Stomach (tissue), 9 donors: ENCODE results near the gene POLE2. TPM values are rescaled to one million over a fixed set of nuclear protein-coding genes. Genes with fewer than 3 reads are reported as not detected.
A peak's percentile ranks its signal among the peaks of the same experiment; 100 is the strongest.
"Not testable (repeated sequence)": the region's sequence is repeated elsewhere in the genome, so short reads cannot be mapped to it uniquely, and the experiment has no call there.

Source experiments
- DNase-seq, 2 donors: peaks; one replicate each; pipeline versions ENCODE4 v3.0.0 to v3.0.0-alpha.2; 2013 to 2019
- H3K27ac ChIP-seq, 5 donors: fragments of 200-600 bp in 4 of 5; sonication (generic) in 4 of 5; one replicate each; pipeline ENCODE4 v1.5.1; 2013 to 2019; ENCODE audit warnings: mild to moderate bottlenecking in 1 of 5, moderate library complexity in 1 of 5
- H3K27me3 ChIP-seq, 3 donors: fragments of 200-600 bp; sonication (generic); one replicate each; pipeline ENCODE4 v1.5.1; 2017 to 2019; ENCODE audit warnings: mixed run types in 1 of 3
- H3K36me3 ChIP-seq, 4 donors: fragments of 200-600 bp; sonication (generic); 1 replicate in 3 of 4; 2 replicates in 1 of 4; pipeline ENCODE4 v1.5.1; 2016 to 2019
- H3K4me1 ChIP-seq, 4 donors: fragments of 200-600 bp; sonication (generic); one replicate each; pipeline ENCODE4 v1.5.1; 2016 to 2019
- H3K4me3 ChIP-seq, 4 donors: fragments of 200-600 bp; sonication (generic) in 3 of 4; one replicate each; pipeline ENCODE4 v1.5.1; 2016 to 2019; ENCODE audit warnings: mild to moderate bottlenecking in 1 of 4
- H3K9me3 ChIP-seq, 4 donors: fragments of 200-600 bp; sonication (generic); one replicate each; pipeline ENCODE4 v1.5.1; 2016 to 2019
- CTCF ChIP-seq, 7 experiments: fragments of 450-650 bp in 4 of 7; fragments of 200-600 bp in 3 of 7; sonication (generic) in 3 of 7; IDR thresholded peaks; one replicate each; pipeline ENCODE4 v1.5.1; 2016 to 2019; ENCODE audit warnings: antibody characterized with exemption in 7 of 7, control low read depth in 2 of 7, mild to moderate bottlenecking in 1 of 7
- EP300 ChIP-seq: sonication (generic); formaldehyde crosslinking; IDR thresholded peaks from one replicate; pipeline ENCODE4 v1.6.1; 2017; ENCODE audit warnings: antibody characterized with exemption
- POLR2A ChIP-seq, 4 donors: fragments of 450-650 bp; IDR thresholded peaks; one replicate each; pipeline ENCODE4 v1.6.1; 2016; ENCODE audit warnings: antibody characterized with exemption in 4 of 4, control low read depth in 2 of 4, mild to moderate bottlenecking in 1 of 4, moderate library complexity in 1 of 4
- POLR2AphosphoS5 ChIP-seq, 3 donors: sonication (generic); formaldehyde crosslinking; IDR thresholded peaks; one replicate each; pipeline ENCODE4 v1.6.1; 2016; ENCODE audit warnings: antibody characterized with exemption in 3 of 3
- WGBS, 5 donors: extraction: QIAGEN DNeasy Blood & Tissue Kit in 3 of 5; methylation state at CpG; one replicate each; pipeline versions ENCODE4 v1.1.5 to v1.1.7; 2013 to 2018; 5-methylcytosine and 5-hydroxymethylcytosine counted together
- intact Hi-C: fragments of 100-400 bp; cut with DNase I; formaldehyde crosslinking; loops from one replicate; pipeline ENCODE4 v1.15.1; 2023; ENCODE audit warnings: low total_unique reads
- polyA plus RNA-seq, 3 donors: library from polyadenylated mRNA; stranded (reverse); fragments of 200-250 nt; gene quantifications; one replicate each; pipeline ENCODE4 v1.2.3, GENCODE V29; 2013
- total RNA-seq, 5 donors: library from RNA; depleted of rRNA; stranded (reverse); fragments of >200 nt; gene quantifications; one replicate each; pipeline versions ENCODE4 v1.1.0 to v1.2.3, GENCODE V29; 2014 to 2016
- donor health status: healthy with polysubstance abuse.
- donor health status: Bipolar disorder and iron deficiency.
- donor health status: healthy.

The POLE2 gene
- total and polyA plus RNA-seq, 8 donors, result 1.8 to 17.1 (median 5.2) TPM; not detected in 1

GRCh38 chr14:49621114-49621881 lies 66.7 kb downstream of the POLE2 start:
- peak; percentile 63 to 88 for DNase-seq
- Histone ChIP-seq H3K27me3 (no peaks in the 10 kb centered on the region), H3K36me3 (peaks cover 8 to 31% (median 25%) of the 10 kb centered on the region in 4 donors), H3K4me3 (peak overlapping the region; percentile 86 to 97 (median 91)), H3K27ac (peak overlapping the region; percentile 92 to 96 (median 95)), H3K9me3 (no peaks in the 10 kb centered on the region), H3K4me1 (peaks cover 25 to 70% (median 49%) of the 10 kb centered on the region in 4 donors)
- intact Hi-C loops, result no loop called here
- WGBS, 5 donors, result 2 to 10% (median 2%) methylated on average over 13 to 65 of the region's 65 CpGs
- no peak for TF ChIP-seq CTCF (IDR thresholded peaks at IDR 0.05)
- no peak for TF ChIP-seq POLR2AphosphoS5 (IDR thresholded peaks at IDR 0.05)
- TF ChIP-seq EP300, result no peak
- no peak for TF ChIP-seq POLR2A (IDR thresholded peaks at IDR 0.05)

DNA sequence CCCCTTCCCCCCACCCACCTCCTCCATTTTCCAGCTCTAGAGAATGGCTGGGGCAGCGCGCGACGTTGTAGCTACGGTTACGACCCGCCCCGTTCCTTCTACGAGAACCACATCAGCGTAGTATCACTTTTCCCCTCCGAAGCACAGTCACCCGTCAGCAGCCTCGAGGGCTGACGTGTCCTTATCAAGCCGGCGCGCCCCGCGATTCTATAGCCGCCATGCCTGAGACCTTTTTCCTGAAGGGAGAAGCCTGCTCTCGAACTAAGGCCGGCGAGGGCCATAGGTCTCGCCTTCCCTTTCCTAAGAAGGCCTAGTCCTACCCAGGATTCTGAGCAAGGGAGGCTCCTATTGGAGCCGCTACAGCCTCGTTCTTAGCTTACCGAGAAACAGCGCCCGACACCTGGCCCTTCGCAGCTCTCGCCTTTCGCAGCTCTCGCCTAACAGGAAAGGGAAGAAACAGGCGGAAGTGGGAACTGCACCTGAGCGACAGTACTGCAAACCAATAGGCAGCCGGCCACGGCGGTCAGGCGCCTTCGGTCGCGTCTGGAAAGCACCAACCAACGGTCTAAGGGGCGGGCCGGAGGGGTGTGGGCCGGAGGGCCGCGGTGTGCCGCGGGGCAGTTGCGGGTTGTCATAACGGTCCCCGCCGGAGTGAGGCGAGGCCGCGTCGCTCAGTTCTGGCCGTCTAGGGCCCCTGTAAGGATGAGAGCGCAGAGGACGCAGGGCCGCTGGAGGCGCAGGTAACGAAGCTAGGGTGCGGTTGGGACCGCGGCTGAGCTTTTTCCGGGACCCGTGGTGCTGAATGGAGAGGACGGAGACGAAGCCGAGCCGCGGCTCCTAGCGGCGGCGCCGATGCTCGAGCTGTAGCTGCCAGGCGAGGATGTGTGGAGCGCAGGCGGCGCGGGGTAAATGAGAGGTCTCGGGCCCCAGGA lies 67.6 kb downstream of the POLE2 start, which contains the start of the genes MGAT2 and RPL36AL:
TSS of gene MGAT2 (plus strand) at position 618 of the 932 bp plus-strand sequence. CDS start 470 bp downstream, outside the sequence.
TSS of gene RPL36AL (minus strand) at position 445 of the 932 bp plus-strand sequence. CDS start 1,522 bp downstream, outside the sequence.
- no peaks in the 10 kb centered on the region for H3K27me3 ChIP-seq
- peaks cover 25 to 70% (median 49%) of the 10 kb centered on the region in 4 donors for H3K4me1 ChIP-seq
- no peaks in the 10 kb centered on the region for H3K9me3 ChIP-seq
- peak; percentile 98 to 99 for DNase-seq
- intact Hi-C loops, result no loop called here
- peak within 1 kb of the TSS; percentile 86 to 97 (median 91) for H3K4me3 ChIP-seq
- WGBS, 5 donors, result 0 to 1% (median 0%) methylated on average over 75 to 85 of the region's 85 CpGs
- peaks cover 8 to 27% (median 24%) of the 10 kb centered on the region in 4 donors for H3K36me3 ChIP-seq
- peak within 1 kb of the TSS; percentile 92 to 96 (median 95) for H3K27ac ChIP-seq
- TF ChIP-seq POLR2A (IDR thresholded peaks at IDR 0.05) (peak in 2 of 4 donors; percentile 83 to 98), EP300 (no peak), POLR2AphosphoS5 (IDR thresholded peaks at IDR 0.05) (peak; percentile 86 to 98 (median 97)), CTCF (IDR thresholded peaks at IDR 0.05) (peak in 5 of 7 experiments; percentile 22 to 61 (median 34))

- H3K27ac ChIP-seq, result peak overlapping the region; percentile 92 to 96 (median 95)
- no peaks in the 10 kb centered on the region for H3K27me3 ChIP-seq
- WGBS, 5 donors, result 0 to 1% (median 1%) methylated on average over 11 of the region's 11 CpGs
- H3K9me3 ChIP-seq, result no peaks in the 10 kb centered on the region
- H3K4me3 ChIP-seq, result peak overlapping the region; percentile 86 to 97 (median 91)
- TF ChIP-seq POLR2AphosphoS5 (IDR thresholded peaks at IDR 0.05) (no peak), POLR2A (IDR thresholded peaks at IDR 0.05) (no peak), CTCF (IDR thresholded peaks at IDR 0.05) (no peak), EP300 (no peak)
- peaks cover 8 to 27% (median 23%) of the 10 kb centered on the region in 4 donors for H3K36me3 ChIP-seq
- intact Hi-C loops, result no loop called here
- peaks cover 25 to 64% (median 49%) of the 10 kb centered on the region in 4 donors for H3K4me1 ChIP-seq
- no peak for DNase-seq
Observed at GRCh38 chr14:49619730-49620129, 68.3 kb downstream of the POLE2 start.

- DNase-seq, intact Hi-C loops, H3K9me3 ChIP-seq, H3K27me3 ChIP-seq: not testable (repeated sequence)
- Histone ChIP-seq H3K27ac (peak overlapping the region; percentile 9 to 96 (median 95)), H3K36me3 (peaks cover 8 to 27% (median 23%) of the 10 kb centered on the region in 4 donors), H3K4me3 (peak overlapping the region; percentile 86 to 97 (median 91)), H3K4me1 (peaks cover 25 to 61% (median 48%) of the 10 kb centered on the region in 4 donors)
- 33 to 55% (median 44%) methylated on average over 19 of the region's 19 CpGs for WGBS, 5 donors
Observed at GRCh38 chr14:49619273-49619672, 68.7 kb downstream of the POLE2 start.
